HFF-Myc (cell line): ENCODE measurements around the gene C6orf132.
"Not testable (repeated sequence)": the region's sequence is repeated elsewhere in the genome, so short reads cannot be mapped to it uniquely, and the experiment has no call there.

Experiments used
- DNase-seq: peaks from one replicate; pipeline ENCODE4 v3.0.0-alpha.2; 2011; ENCODE audit warnings: low read depth; ENCODE audit errors: extremely low read depth
- H3K4me3 ChIP-seq: replicated peaks from 2 replicates; pipeline ENCODE4 v1.5.1; 2011; ENCODE audit warnings: low read depth, mild to moderate bottlenecking, control low read depth, low read length
- CTCF ChIP-seq: IDR thresholded peaks from 2 replicates; pipeline ENCODE4 v1.5.1; 2012; ENCODE audit warnings: mild to moderate bottlenecking, low read depth, low read length, control low read depth; ENCODE audit errors: missing control alignments

The C6orf132 gene

GRCh38 chr6:42154461-42155209 is 12.2 kb upstream of the C6orf132 start:
- no peak for DNase-seq
- no peak overlapping the region for H3K4me3 ChIP-seq
- TF ChIP-seq CTCF = no peak

- H3K4me3 ChIP-seq = no peak overlapping the region
- DNase-seq = no peak
- TF ChIP-seq CTCF = no peak
Measured at GRCh38 chr6:42153921-42154320, 11.5 kb upstream of the C6orf132 start.

GRCh38 chr6:42152528-42153213 is 10.3 kb upstream of the C6orf132 start:
- H3K4me3 ChIP-seq, DNase-seq: not testable (repeated sequence)

- DNase-seq = no peak
- no peak overlapping the region for H3K4me3 ChIP-seq
- TF ChIP-seq CTCF = no peak
Measured at GRCh38 chr6:42152024-42152423, 9.6 kb upstream of the C6orf132 start.

GRCh38 chr6:42150254-42150653 is 7.8 kb upstream of the C6orf132 start:
- TF ChIP-seq CTCF = no peak
- no peak overlapping the region for H3K4me3 ChIP-seq
- DNase-seq = no peak

GRCh38 chr6:42148058-42148457 is 5.6 kb upstream of the C6orf132 start:
- TF ChIP-seq CTCF = no peak
- H3K4me3 ChIP-seq = no peak overlapping the region
- DNase-seq = no peak

- no peak overlapping the region for H3K4me3 ChIP-seq
- TF ChIP-seq CTCF = no peak
- DNase-seq = no peak
Measured at GRCh38 chr6:42147138-42147562, 4.7 kb upstream of the C6orf132 start.
